ENCODE measurements around the gene GALE. TPM values are rescaled to one million over a fixed set of nuclear protein-coding genes. Genes with fewer than 3 reads are reported as not detected.
"Not testable (repeated sequence)": the region's sequence is repeated elsewhere in the genome, so short reads cannot be mapped to it uniquely, and the experiment has no call there.

The GALE gene
- total RNA-seq: 10 to 100 TPM in 2 of 3 donors, 1 to 10 TPM in 1; 9.9 to 31.2 (median 28.2) TPM

DNA sequence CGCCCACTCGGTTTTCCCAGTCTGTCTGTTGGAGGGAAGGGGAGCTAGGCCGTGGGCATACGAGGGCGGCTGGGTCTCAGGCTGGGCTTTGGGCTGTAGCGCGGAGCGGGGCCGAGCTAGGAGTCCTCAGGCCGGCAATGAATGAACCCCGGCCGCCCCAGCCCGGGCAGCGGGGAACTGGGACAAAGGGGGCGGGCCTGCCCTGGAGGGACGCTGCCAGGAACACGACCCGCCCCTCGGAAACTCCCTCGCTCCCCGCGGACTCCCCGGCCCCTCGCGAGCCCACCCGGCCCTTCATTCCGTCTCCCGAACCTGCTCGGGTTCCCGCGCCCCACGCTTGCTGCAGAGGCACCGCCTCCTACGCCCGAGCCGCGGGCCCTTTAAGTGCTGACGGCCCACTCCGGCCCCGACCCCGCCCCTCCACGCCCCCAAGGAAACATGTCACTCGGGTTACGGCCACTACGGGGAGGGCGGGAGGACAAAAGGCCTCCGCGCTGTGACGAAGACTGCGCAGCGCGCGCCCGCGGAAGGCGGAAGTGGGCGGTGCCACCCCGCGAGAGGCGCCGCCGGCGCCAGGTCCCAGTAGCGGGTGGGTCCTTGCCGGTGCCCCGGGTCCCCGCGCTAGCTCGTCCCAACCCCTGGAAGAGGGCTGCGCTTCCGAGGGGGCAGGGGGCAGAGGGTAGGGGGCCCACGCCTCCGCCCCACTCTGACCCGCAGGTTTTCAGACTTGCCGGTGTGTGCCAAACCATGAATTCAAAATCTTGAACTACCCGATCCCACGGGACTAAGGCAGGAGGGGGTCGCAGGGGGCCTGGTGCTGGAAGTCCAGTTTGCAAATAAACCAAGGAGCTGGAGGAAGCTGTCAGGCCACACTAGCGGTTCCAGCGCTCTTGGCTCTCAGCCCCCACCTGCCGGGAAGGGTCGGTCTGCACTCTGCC, at the start of gene GALE:
TSS of gene GALE (minus strand) at position 355 of the 938 bp plus-strand sequence. CDS start 1,747 bp downstream, outside the sequence.
- intact Hi-C loops (cut with DNase I; ENCODE audit: low total_unique reads): no loop called here

DNA sequence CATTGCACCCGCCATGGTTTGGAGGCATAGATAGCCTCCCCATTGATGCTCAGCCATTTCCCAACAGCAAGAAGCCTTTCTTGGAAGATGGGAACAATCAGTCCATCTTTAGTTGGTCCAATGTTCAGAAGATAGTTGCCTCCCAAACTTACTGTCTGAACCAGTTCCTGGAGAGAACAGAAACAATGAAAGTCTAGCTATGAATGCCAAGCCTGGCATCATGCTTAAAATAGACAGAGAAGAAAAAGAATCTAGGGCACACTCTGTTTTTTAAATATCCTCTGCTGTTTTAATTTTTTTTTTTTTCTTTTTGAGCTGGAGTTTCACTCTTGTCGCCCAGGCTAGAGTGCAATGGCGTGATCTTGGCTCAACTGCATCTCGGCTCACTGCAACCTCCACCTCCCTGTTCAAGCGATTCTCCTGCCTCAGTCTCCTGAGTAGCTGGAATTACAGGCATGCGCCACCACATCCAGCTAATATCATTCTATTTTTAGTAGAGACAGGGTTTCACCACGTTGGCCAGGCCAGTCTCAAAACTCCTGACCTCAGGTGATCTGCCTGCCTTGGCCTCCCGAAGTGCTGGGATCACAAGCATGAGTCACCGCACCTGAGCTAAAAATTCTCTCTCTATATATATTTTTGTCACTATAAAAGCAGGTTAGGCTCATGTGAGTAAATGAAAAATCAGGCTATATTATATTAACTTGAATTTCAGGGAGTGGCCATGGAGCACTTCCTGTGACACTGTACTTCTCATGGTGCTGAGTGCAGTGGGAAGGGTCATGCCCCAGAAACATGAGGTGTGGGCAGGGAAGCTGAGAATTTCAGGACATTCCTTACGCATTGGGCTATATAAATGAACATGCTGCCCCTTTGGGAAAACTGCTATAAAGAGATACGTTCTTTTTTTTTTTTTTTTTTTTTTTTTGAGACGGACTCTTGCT, 48.4 kb upstream of the GALE start:
- Histone ChIP-seq H3K36me3 (no peaks in the 10 kb centered on the region), H3K4me3 (no peak overlapping the region), H3K9me3 (no peaks in the 10 kb centered on the region), H3K27ac (no peak overlapping the region), H3K4me1 (no peaks in the 10 kb centered on the region), H3K27me3 (no peaks in the 10 kb centered on the region)
- DNase-seq (ENCODE audit: low spot score in 2 of 2): no peak
- intact Hi-C loops (cut with DNase I; ENCODE audit: low total_unique reads): no loop called here
- TF ChIP-seq POLR2A (IDR thresholded peaks at IDR 0.05): no peak
- TF ChIP-seq, protein P1, sequence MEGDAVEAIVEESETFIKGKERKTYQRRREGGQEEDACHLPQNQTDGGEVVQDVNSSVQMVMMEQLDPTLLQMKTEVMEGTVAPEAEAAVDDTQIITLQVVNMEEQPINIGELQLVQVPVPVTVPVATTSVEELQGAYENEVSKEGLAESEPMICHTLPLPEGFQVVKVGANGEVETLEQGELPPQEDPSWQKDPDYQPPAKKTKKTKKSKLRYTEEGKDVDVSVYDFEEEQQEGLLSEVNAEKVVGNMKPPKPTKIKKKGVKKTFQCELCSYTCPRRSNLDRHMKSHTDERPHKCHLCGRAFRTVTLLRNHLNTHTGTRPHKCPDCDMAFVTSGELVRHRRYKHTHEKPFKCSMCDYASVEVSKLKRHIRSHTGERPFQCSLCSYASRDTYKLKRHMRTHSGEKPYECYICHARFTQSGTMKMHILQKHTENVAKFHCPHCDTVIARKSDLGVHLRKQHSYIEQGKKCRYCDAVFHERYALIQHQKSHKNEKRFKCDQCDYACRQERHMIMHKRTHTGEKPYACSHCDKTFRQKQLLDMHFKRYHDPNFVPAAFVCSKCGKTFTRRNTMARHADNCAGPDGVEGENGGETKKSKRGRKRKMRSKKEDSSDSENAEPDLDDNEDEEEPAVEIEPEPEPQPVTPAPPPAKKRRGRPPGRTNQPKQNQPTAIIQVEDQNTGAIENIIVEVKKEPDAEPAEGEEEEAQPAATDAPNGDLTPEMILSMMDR (IDR thresholded peaks at IDR 0.05): no peak
- no peak for TF ChIP-seq POLR2AphosphoS5 (IDR thresholded peaks at IDR 0.05)

More for the DNA sequence above, at the start of gene GALE:
- H3K4me3 ChIP-seq: peak within 1 kb of the TSS; percentile 74 to 87 (median 79)
- no peaks in the 10 kb centered on the region for H3K36me3 ChIP-seq
- peak; percentile 96 to 97 for DNase-seq (ENCODE audit: low spot score in 2 of 2)
- TF ChIP-seq, protein P1 (IDR thresholded peaks at IDR 0.05): peak in 1 of 3 donors; percentile 12
- TF ChIP-seq POLR2A (IDR thresholded peaks at IDR 0.05): no peak
- TF ChIP-seq POLR2AphosphoS5 (IDR thresholded peaks at IDR 0.05): peak; percentile 77 to 86 (median 85)
- H3K4me1 ChIP-seq: peaks cover 6% of the 10 kb centered on the region in 2 donors
- no peaks in the 10 kb centered on the region for H3K9me3 ChIP-seq
- H3K27ac ChIP-seq: peak within 1 kb of the TSS; percentile 92
- H3K27me3 ChIP-seq: no peaks in the 10 kb centered on the region

DNA sequence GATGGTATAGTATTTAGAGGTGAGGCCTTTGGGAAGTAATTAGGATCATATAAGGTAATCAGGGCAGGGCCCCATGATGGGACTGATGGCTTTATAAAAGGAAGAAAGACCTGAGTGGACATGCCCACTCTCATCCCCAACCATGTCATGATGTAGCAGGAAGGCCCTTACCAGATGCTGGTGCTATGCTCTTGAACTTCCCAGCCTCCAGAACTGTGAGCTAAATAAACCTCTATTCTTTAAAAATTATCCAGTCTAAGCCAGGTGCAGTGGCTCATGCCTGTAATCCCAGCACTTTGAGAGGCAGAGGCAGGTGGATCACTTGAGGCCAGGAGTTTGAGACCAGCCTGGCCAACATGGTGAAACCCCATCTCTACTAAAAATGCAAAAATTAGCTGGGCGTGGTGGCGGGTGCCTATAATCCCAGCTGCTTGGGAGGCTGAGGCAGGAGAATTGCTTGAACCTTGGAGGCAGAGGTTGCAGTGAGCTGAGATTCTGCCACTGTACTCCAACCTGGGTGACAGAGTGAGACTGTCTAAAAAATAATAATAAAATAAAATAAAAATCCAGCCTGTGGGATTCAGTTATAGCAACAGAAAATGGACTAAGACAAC, 47.0 kb upstream of the GALE start:
- H3K27me3 ChIP-seq; H3K27ac ChIP-seq; H3K36me3 ChIP-seq; intact Hi-C loops (cut with DNase I; ENCODE audit: low total_unique reads); H3K4me3 ChIP-seq; DNase-seq (ENCODE audit: low spot score in 2 of 2); H3K4me1 ChIP-seq; H3K9me3 ChIP-seq: not testable (repeated sequence)

DNA sequence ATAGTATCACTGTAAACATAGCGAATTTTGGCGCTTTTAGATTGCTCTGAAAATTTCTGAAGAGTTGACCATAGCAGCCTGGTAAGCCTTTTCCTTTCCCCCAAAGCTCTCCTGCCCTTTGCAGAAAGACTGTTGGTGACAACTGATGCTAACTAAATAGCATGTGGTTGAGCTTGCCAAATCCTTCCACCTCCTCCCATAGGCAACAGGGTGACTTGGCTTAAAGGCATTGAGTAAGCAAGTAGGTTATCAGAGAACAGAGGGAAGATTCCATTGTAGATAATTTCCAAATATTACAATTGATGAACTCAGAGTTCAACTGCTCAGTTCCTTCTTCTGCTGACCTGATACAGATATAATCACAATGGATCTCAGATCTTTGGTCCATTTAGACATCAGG, 44.6 kb upstream of the GALE start:
- Histone ChIP-seq H3K27ac (no peak overlapping the region), H3K27me3 (no peaks in the 10 kb centered on the region), H3K9me3 (no peaks in the 10 kb centered on the region), H3K36me3 (no peaks in the 10 kb centered on the region), H3K4me1 (no peaks in the 10 kb centered on the region), H3K4me3 (no peak overlapping the region)
- DNase-seq (ENCODE audit: low spot score in 2 of 2): no peak
- TF ChIP-seq POLR2AphosphoS5 (IDR thresholded peaks at IDR 0.05): no peak
- no peak for TF ChIP-seq POLR2A (IDR thresholded peaks at IDR 0.05)
- TF ChIP-seq, protein P1 (IDR thresholded peaks at IDR 0.05): no peak
- intact Hi-C loops (cut with DNase I; ENCODE audit: low total_unique reads): no loop called here

DNA sequence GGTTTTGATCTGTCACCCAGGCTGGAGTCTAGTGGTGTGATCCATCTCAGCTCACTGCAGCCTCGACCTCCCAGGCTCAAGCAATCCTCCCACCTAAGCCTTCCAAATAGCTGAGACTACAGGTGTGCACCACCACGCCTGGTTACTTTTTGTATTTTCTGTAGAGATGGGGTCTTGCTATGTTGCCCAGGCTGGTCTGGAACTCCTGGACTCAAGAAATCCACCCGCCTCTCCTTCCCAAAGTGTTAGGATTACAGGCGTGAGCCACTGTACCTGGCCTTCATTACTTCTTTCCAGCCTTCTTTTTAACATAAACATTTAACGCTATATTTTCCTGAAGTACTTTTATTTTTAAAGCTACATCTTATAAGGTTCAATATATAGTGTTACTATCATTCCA, 43.1 kb upstream of the GALE start:
- Histone ChIP-seq H3K9me3 (no peaks in the 10 kb centered on the region), H3K27me3 (no peaks in the 10 kb centered on the region), H3K27ac (no peak overlapping the region), H3K4me1 (no peaks in the 10 kb centered on the region), H3K4me3 (no peak overlapping the region), H3K36me3 (no peaks in the 10 kb centered on the region)
- no peak for DNase-seq (ENCODE audit: low spot score in 2 of 2)
- TF ChIP-seq POLR2A (IDR thresholded peaks at IDR 0.05) (no peak), POLR2AphosphoS5 (IDR thresholded peaks at IDR 0.05) (no peak)
- TF ChIP-seq, protein P1 (IDR thresholded peaks at IDR 0.05): no peak
- intact Hi-C loops (cut with DNase I; ENCODE audit: low total_unique reads): no loop called here
